Breast epithelium (tissue), 3 donors: ENCODE results near the gene PRSS2.
"Not testable (repeated sequence)": the region's sequence is repeated elsewhere in the genome, so short reads cannot be mapped to it uniquely, and the experiment has no call there.

Experiments
- POLR2AphosphoS5 ChIP-seq, 3 donors: sonication (generic); formaldehyde crosslinking; IDR thresholded peaks; one replicate each; pipeline ENCODE4 v1.6.1; 2017; ENCODE audit warnings: antibody characterized with exemption in 3 of 3
- TF ChIP-seq, protein P1 (sequence below), 3 donors: fragments of 450-650 bp; IDR thresholded peaks; one replicate each; pipeline ENCODE4 v1.5.1; 2016 to 2017; ENCODE audit warnings: antibody characterized with exemption in 3 of 3, mild to moderate bottlenecking in 3 of 3, moderate library complexity in 3 of 3

DNA sequence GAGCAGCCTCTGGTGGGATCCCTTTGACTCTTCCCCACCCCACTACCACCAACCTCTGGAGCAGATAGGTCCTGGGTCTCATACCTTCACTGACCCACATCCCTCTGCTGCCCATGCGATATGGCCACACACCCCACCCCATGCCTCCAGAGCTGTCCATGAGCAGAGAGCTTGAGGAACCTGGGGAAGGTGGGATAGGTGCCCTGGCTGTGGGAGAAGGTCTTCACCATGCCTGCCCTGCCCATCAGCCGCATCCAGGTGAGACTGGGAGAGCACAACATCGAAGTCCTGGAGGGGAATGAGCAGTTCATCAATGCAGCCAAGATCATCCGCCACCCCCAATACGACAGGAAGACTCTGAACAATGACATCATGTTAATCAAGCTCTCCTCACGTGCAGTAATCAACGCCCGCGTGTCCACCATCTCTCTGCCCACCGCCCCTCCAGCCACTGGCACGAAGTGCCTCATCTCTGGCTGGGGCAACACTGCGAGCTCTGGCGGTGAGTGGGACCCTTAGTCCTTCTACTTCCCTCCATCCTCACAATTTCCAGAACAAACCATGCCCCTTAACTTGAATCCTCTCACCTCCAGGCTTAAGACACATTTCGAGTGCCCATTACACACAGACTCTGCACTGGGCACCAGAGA lies 19.1 kb upstream of the PRSS2 start:
- TF ChIP-seq, protein P1, sequence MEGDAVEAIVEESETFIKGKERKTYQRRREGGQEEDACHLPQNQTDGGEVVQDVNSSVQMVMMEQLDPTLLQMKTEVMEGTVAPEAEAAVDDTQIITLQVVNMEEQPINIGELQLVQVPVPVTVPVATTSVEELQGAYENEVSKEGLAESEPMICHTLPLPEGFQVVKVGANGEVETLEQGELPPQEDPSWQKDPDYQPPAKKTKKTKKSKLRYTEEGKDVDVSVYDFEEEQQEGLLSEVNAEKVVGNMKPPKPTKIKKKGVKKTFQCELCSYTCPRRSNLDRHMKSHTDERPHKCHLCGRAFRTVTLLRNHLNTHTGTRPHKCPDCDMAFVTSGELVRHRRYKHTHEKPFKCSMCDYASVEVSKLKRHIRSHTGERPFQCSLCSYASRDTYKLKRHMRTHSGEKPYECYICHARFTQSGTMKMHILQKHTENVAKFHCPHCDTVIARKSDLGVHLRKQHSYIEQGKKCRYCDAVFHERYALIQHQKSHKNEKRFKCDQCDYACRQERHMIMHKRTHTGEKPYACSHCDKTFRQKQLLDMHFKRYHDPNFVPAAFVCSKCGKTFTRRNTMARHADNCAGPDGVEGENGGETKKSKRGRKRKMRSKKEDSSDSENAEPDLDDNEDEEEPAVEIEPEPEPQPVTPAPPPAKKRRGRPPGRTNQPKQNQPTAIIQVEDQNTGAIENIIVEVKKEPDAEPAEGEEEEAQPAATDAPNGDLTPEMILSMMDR (IDR thresholded peaks at IDR 0.05): not testable (repeated sequence)
- TF ChIP-seq POLR2AphosphoS5 (IDR thresholded peaks at IDR 0.05): not testable (repeated sequence)
